PC-9 (cell line): ENCODE measurements around the gene AQP3.

Experiments
- EZH2 ChIP-seq: fragments of 200-600 bp; sonication (generic); IDR thresholded peaks from 2 replicates; pipeline ENCODE4 v1.8.0; 2017; ENCODE audit warnings: antibody characterized with exemption, low read depth
- TF ChIP-seq, protein P1 (sequence below): fragments of 200-600 bp; sonication (generic); conservative IDR thresholded peaks from 2 replicates; pipeline ENCODE4 v1.6.1; 2017; ENCODE audit warnings: mixed run types, antibody characterized with exemption, mild to moderate bottlenecking, moderate library complexity

- TF ChIP-seq, protein P1, sequence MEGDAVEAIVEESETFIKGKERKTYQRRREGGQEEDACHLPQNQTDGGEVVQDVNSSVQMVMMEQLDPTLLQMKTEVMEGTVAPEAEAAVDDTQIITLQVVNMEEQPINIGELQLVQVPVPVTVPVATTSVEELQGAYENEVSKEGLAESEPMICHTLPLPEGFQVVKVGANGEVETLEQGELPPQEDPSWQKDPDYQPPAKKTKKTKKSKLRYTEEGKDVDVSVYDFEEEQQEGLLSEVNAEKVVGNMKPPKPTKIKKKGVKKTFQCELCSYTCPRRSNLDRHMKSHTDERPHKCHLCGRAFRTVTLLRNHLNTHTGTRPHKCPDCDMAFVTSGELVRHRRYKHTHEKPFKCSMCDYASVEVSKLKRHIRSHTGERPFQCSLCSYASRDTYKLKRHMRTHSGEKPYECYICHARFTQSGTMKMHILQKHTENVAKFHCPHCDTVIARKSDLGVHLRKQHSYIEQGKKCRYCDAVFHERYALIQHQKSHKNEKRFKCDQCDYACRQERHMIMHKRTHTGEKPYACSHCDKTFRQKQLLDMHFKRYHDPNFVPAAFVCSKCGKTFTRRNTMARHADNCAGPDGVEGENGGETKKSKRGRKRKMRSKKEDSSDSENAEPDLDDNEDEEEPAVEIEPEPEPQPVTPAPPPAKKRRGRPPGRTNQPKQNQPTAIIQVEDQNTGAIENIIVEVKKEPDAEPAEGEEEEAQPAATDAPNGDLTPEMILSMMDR, result no peak
- TF ChIP-seq EZH2, result no peak
Observed at GRCh38 chr9:33467526-33467925, 20.1 kb upstream of the AQP3 start.
